Measurements from ENCODE around the gene TRNT1. TPM values are rescaled to one million over a fixed set of nuclear protein-coding genes. Genes with fewer than 3 reads are reported as not detected.

TRNT1 gene
- total and polyA plus RNA-seq, 2 of the 8 experiments (the other 6 are each of a cell fraction or from before 2014, with no cell fraction given), result 7.2 to 33.1 TPM

DNA sequence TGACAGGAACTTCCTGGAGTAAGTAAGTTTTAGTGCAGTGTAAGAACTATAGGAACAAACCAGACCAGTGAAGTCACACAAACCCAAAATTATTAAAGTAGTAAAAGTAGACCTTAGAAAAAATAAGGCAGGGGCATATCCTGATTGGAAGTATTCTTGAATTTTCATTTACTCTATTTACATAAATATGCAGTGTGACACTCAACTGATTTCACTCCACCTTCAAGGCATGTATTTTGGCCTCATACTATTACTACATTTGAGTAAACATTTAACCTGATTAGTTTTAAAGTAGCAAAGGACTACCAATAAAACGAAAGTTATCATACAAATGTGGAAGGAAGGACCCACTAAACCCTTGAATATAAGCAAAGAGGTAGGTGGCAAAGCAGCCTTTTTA is 22.8 kb downstream of the TRNT1 start:
- peaks cover 2 to 3% of the 10 kb centered on the region in 2 experiments for H4K20me1 ChIP-seq (replicated peaks in 1 of 2; ENCODE audit: control insufficient read depth in 1 of 2, insufficient read depth in 2 of 2, low read length in 2 of 2)
- TF ChIP-seq POLR2AphosphoS5 (IDR thresholded peaks at IDR 0.05; ENCODE audit: low read depth, low read length), result no peak
- no peak for TF ChIP-seq SAP30 (IDR thresholded peaks at IDR 0.05; ENCODE audit: insufficient read depth, insufficient replicate concordance, low read length)
- TF ChIP-seq MAFK (IDR thresholded peaks at IDR 0.05; ENCODE audit: low read depth, low read length), result no peak
- no peak for TF ChIP-seq CBX5 (IDR thresholded peaks at IDR 0.05; ENCODE audit: low read depth, low read length)
- TF ChIP-seq FOSL1 (IDR thresholded peaks at IDR 0.05; ENCODE audit: insufficient read depth, low read depth, low read length), result no peak
- TF ChIP-seq EP300 (IDR thresholded peaks at IDR 0.05; ENCODE audit: borderline replicate concordance in 1 of 2, low read depth in 2 of 2, low read length in 2 of 2), result no peak
- TF ChIP-seq RNF2 (IDR thresholded peaks at IDR 0.05; ENCODE audit: borderline replicate concordance, low read depth, low read length, missing control alignments, poor library complexity, severe bottlenecking), result no peak
- no peak for TF ChIP-seq RAD21 (IDR thresholded peaks at IDR 0.05 in 1 of 2, conservative IDR thresholded peaks at IDR 0.05 in 1 of 2; ENCODE audit: low read depth in 2 of 2, low read length in 2 of 2)
- no peak for TF ChIP-seq BCL11A (IDR thresholded peaks at IDR 0.05; ENCODE audit: low read depth in 2 of 2, low read length in 2 of 2)
- TF ChIP-seq, protein P1, sequence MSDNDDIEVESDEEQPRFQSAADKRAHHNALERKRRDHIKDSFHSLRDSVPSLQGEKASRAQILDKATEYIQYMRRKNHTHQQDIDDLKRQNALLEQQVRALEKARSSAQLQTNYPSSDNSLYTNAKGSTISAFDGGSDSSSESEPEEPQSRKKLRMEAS (IDR thresholded peaks at IDR 0.05), result no peak
- TF ChIP-seq KDM4A (IDR thresholded peaks at IDR 0.05; ENCODE audit: low read depth, low read length, severe bottlenecking), result no peak
- H2BK5ac ChIP-seq (ENCODE audit: low read depth, low read length), result no peak overlapping the region
- H3K56ac ChIP-seq (replicated peaks; ENCODE audit: insufficient read length, low read depth, low read length), result no peak overlapping the region
- FAIRE-seq (no peak), DNase-seq (ENCODE audit: low read depth in 1 of 2, low spot score in 2 of 2) (no peak)
- no peaks in the 10 kb centered on the region for H3K79me2 ChIP-seq (ENCODE audit: control insufficient read depth in 1 of 2, insufficient read depth in 2 of 2, low read length in 2 of 2)
- no peaks in the 10 kb centered on the region for H3K9me3 ChIP-seq (ENCODE audit: insufficient read depth in 2 of 2, low read depth in 1 of 2, low read length in 1 of 2)
- no peak overlapping the region for H4K8ac ChIP-seq (ENCODE audit: extremely low read depth, insufficient read depth, low read length)
- no peak overlapping the region for H2BK15ac ChIP-seq (ENCODE audit: low read length)
- H2AFZ ChIP-seq (ENCODE audit: low read length), result no peak overlapping the region
- H2BK120ac ChIP-seq (replicated peaks; ENCODE audit: low read depth, low read length), result no peak overlapping the region
- no peak overlapping the region for H3K23ac ChIP-seq (ENCODE audit: insufficient read length)
- H3K14ac ChIP-seq (ENCODE audit: insufficient read length), result no peak overlapping the region
- H3K23me2 ChIP-seq (ENCODE audit: low read depth, low read length), result no peaks in the 10 kb centered on the region
- H2BK20ac ChIP-seq (ENCODE audit: low read length), result no peak overlapping the region
- H3K9ac ChIP-seq (replicated peaks in 1 of 4; ENCODE audit: extremely low read depth in 1 of 4, low read depth in 3 of 4, low read length in 3 of 4), result no peak overlapping the region
- ChIA-PET POLR2A (ENCODE audit: partially characterized antibody) (interaction anchor here (0.6 to 1.2 kb wide), 3 partner anchors 10 to 1326 kb away, joined by 3 to 6 read pairs (median 3); no protein-coding TSS in a partner anchor), CTCF (ENCODE audit: partially characterized antibody) (no interaction called here)
- H3K27ac ChIP-seq (ENCODE audit: low read depth, low read length), result no peak overlapping the region
- WGBS, 2 experiments (ENCODE audit: extremely low coverage in 1 of 2, insufficient coverage in 1 of 2, insufficient read length in 1 of 2, insufficient replicate concordance in 2 of 2, low coverage in 1 of 2, low lambda C conversion rate in 2 of 2, missing lambda C conversion rate in 1 of 2), result 94% methylated on average over 1 of the region's 1 CpG; no CpG with 5 or more reads in 1 of the 2 experiments
- H4K5ac ChIP-seq (ENCODE audit: insufficient read length, low read depth, low read length), result no peak overlapping the region
- H3K4ac ChIP-seq (replicated peaks; ENCODE audit: insufficient read length, low read depth, low read length), result no peak overlapping the region
- H3K36me3 ChIP-seq (ENCODE audit: control insufficient read depth in 2 of 4, insufficient read depth in 4 of 4, low read length in 3 of 4), result peaks cover 2 to 90% (median 45%) of the 10 kb centered on the region in 4 experiments; a peak in 7 of 8 replicates
- no peaks in the 10 kb centered on the region for H3K79me1 ChIP-seq (ENCODE audit: low read depth, low read length)
- no peaks in the 10 kb centered on the region for H3K4me1 ChIP-seq (replicated peaks in 1 of 4; ENCODE audit: control insufficient read depth in 3 of 4, insufficient read depth in 4 of 4, low read length in 3 of 4)
- H3K27me3 ChIP-seq (replicated peaks in 1 of 4; ENCODE audit: control insufficient read depth in 3 of 4, extremely low read depth in 1 of 4, insufficient read depth in 3 of 4, low read length in 3 of 4), result no peaks in the 10 kb centered on the region
- H3K4me3 ChIP-seq (ENCODE audit: extremely low read depth in 1 of 4, insufficient read depth in 2 of 4, low read depth in 3 of 4, low read length in 4 of 4), result no peak overlapping the region
- H2AK5ac ChIP-seq (ENCODE audit: low read depth, low read length), result no peak overlapping the region
- no peak overlapping the region for H2BK12ac ChIP-seq (ENCODE audit: low read depth, low read length)
- H3K4me2 ChIP-seq (ENCODE audit: insufficient read depth in 1 of 2, low read depth in 2 of 2, low read length in 2 of 2), result no peak overlapping the region
- no peak overlapping the region for H4K91ac ChIP-seq (replicated peaks; ENCODE audit: insufficient read length, low read length)
- no peak overlapping the region for H3K18ac ChIP-seq (ENCODE audit: extremely low read depth, low read length)
